CD4-positive, alpha-beta T cell (primary cell): Measurements from ENCODE around the gene RANBP9. TPM values are rescaled to one million over a fixed set of nuclear protein-coding genes. Genes with fewer than 3 reads are reported as not detected.
A peak's percentile ranks its signal among the peaks of the same experiment; 100 is the strongest.

Experiments
- ATAC-seq: fragments of 200-7000 bp; cut with Tn5 transposase; one replicate; pipeline ENCODE4 v1.10.0; 2022; ENCODE audit warnings: mild to moderate bottlenecking; ENCODE audit not compliant: poor library complexity
- CTCF ChIA-PET: fragments of 350-600 bp; sonication (Branson Sonifier 250); formaldehyde crosslinking; loops from one replicate; lab custom pipeline; 2021; ENCODE audit warnings: antibody characterized with exemption, inconsistent platforms; lab: Charles Lee
- POLR2A ChIA-PET: fragments of 350-600 bp; sonication (Branson Sonifier 250); formaldehyde crosslinking; loops from one replicate; lab custom pipeline; 2021; ENCODE audit warnings: antibody characterized with exemption, inconsistent platforms; lab: Charles Lee
- DNase-seq, 14 experiments: peaks; one replicate each; pipeline ENCODE4 v3.0.0-alpha.2; 2013 to 2020; ENCODE audit warnings: mixed read lengths in 2 of 14
- H3K27ac ChIP-seq, 2 donors: one replicate each; pipeline versions ENCODE4 v1.5.1 to v1.7.0; 2013; ENCODE audit warnings: low read length in 2 of 2, low read depth in 1 of 2, mild to moderate bottlenecking in 1 of 2
- H3K27me3 ChIP-seq, 2 experiments: 1 replicate in 1 of 2; 2 replicates in 1 of 2; pipeline versions ENCODE4 v1.6.1 to v1.7.0; 2013; ENCODE audit warnings: low read length in 2 of 2, control low read depth in 1 of 2, mild to moderate bottlenecking in 1 of 2, moderate library complexity in 1 of 2; ENCODE audit not compliant: insufficient read depth in 2 of 2, control insufficient read depth in 1 of 2
- H3K36me3 ChIP-seq: one replicate; pipeline ENCODE4 v1.6.1; 2013; ENCODE audit warnings: low read length, control low read depth; ENCODE audit not compliant: insufficient read depth
- H3K4me1 ChIP-seq: one replicate; pipeline ENCODE4 v1.6.1; 2013; ENCODE audit warnings: low read length, control low read depth; ENCODE audit not compliant: insufficient read depth
- H3K4me3 ChIP-seq: one replicate; pipeline ENCODE4 v1.5.1; 2013; ENCODE audit warnings: mild to moderate bottlenecking, low read length, moderate library complexity
- H3K9me3 ChIP-seq, 2 experiments: 1 replicate in 1 of 2; 2 replicates in 1 of 2; pipeline versions ENCODE4 v1.6.1 to v1.7.0; 2013; ENCODE audit warnings: low read length in 2 of 2, mild to moderate bottlenecking in 2 of 2, control low read depth in 1 of 2, moderate library complexity in 1 of 2; ENCODE audit not compliant: control insufficient read depth in 1 of 2, insufficient read depth in 1 of 2
- H3K27ac Mint-ChIP-seq: one replicate; pipeline ENCODE4 v1.8.0; 2020; ENCODE audit warnings: mixed read lengths
- H3K27me3 Mint-ChIP-seq: one replicate; pipeline ENCODE4 v1.8.0; 2021; ENCODE audit warnings: mixed read lengths
- H3K36me3 Mint-ChIP-seq: one replicate; pipeline ENCODE4 v1.8.0; 2021; ENCODE audit warnings: low read depth, mixed read lengths
- H3K4me1 Mint-ChIP-seq: one replicate; pipeline ENCODE4 v1.8.0; 2021; ENCODE audit warnings: low read depth, mixed read lengths
- H3K4me3 Mint-ChIP-seq: one replicate; pipeline ENCODE4 v1.8.0; 2020; ENCODE audit warnings: mild to moderate bottlenecking, mixed read lengths
- H3K9me3 Mint-ChIP-seq: one replicate; pipeline ENCODE4 v1.8.0; 2020; ENCODE audit warnings: mixed read lengths
- CTCF ChIP-seq: fragments of 200-600 bp; IDR thresholded peaks from one replicate; pipeline ENCODE4 v1.8.0; 2022; ENCODE audit warnings: antibody characterized with exemption, mild to moderate bottlenecking
- intact Hi-C, 2 experiments: fragments of 100-400 bp; cut with DNase I in 1 of 2; cut with micrococcal nuclease in 1 of 2; formaldehyde crosslinking; loops; one replicate each; pipeline versions ENCODE4 v1.15.1 to v1.9.0; 2023 to 2025; cut with DNase I, micrococcal nuclease
- total RNA-seq, 174 experiments: library from RNA in 2 of 174; stranded (reverse) in 2 of 174; gene quantifications; one replicate each; pipeline ENCODE4 v1.2.3 and lab custom pipeline; 2021 to 2026

RANBP9 gene
- total RNA-seq, 2 experiments from 2014 or later: 60.8 to 62.9 TPM

GRCh38 chr6:13615792-13616120 is 95.9 kb downstream of the RANBP9 start:
- H3K4me3 Mint-ChIP-seq: peak overlapping the region; percentile 94
- CTCF ChIA-PET: interaction anchor here (0.6 to 5.1 kb wide), 29 partner anchors 8 to 287 kb away, joined by 3 to 59 read pairs (median 5); partner anchors contain the start of genes MCUR1, RANBP9, SIRT5 and TBC1D7
- POLR2A ChIA-PET: interaction anchor here (0.7 to 4.6 kb wide), 33 partner anchors 8 to 306 kb away, joined by 3 to 129 read pairs (median 4); partner anchors contain the start of genes MCUR1, RANBP9, SIRT5 and TBC1D7
- intact Hi-C loops: loop anchor here (1.0 to 10.0 kb wide), 5 partner anchors 41 to 499 kb away; partner anchors contain the start of genes CD83 (in 1 of the 2), SIRT5 (in 1 of the 2) and TBC1D7 (in 1 of the 2)
- Histone ChIP-seq H3K4me3 (peak overlapping the region; percentile 80), H3K27me3 (no peaks in the 10 kb centered on the region), H3K36me3 (peaks cover 38% of the 10 kb centered on the region), H3K27ac (peak overlapping the region; percentile 75 to 85), H3K9me3 (no peaks in the 10 kb centered on the region), H3K4me1 (peaks cover 26% of the 10 kb centered on the region)
- H3K27me3 Mint-ChIP-seq: no peaks in the 10 kb centered on the region
- H3K36me3 Mint-ChIP-seq: peaks cover 56% of the 10 kb centered on the region
- no peaks in the 10 kb centered on the region for H3K9me3 Mint-ChIP-seq
- ATAC-seq: peak; percentile 12
- DNase-seq: peak in 12 of 14 experiments; percentile 14 to 63 (median 32)
- H3K4me1 Mint-ChIP-seq: peaks cover 50% of the 10 kb centered on the region
- TF ChIP-seq CTCF: no peak
- H3K27ac Mint-ChIP-seq: peak overlapping the region; percentile 93

- TF ChIP-seq CTCF: peak; percentile 85
- ChIA-PET CTCF (interaction anchor here (0.6 to 5.1 kb wide), 31 partner anchors 9 to 287 kb away, joined by 3 to 59 read pairs (median 5); partner anchors contain the start of genes MCUR1, RANBP9, SIRT5 and TBC1D7), POLR2A (interaction anchor here (0.7 to 4.6 kb wide), 36 partner anchors 9 to 1604 kb away, joined by 3 to 129 read pairs (median 4); partner anchors contain the start of genes MCUR1, RANBP9, SIRT5 and TBC1D7)
- Mint-ChIP-seq H3K36me3 (peaks cover 51% of the 10 kb centered on the region), H3K4me1 (peaks cover 50% of the 10 kb centered on the region), H3K4me3 (peak within 1 kb of the TSS; percentile 94), H3K9me3 (no peaks in the 10 kb centered on the region), H3K27ac (peak within 1 kb of the TSS; percentile 93), H3K27me3 (no peaks in the 10 kb centered on the region)
- intact Hi-C loops: loop anchor here (1.0 to 10.0 kb wide), 8 partner anchors 40 to 500 kb away; partner anchors contain the start of genes TBC1D7 (in 2 of the 2), CD83 (in 1 of the 2), MCUR1 (in 1 of the 2) and SIRT5 (in 1 of the 2)
- Histone ChIP-seq H3K9me3 (no peaks in the 10 kb centered on the region), H3K27me3 (no peaks in the 10 kb centered on the region), H3K36me3 (peaks cover 33% of the 10 kb centered on the region), H3K27ac (peak within 1 kb of the TSS; percentile 75 to 85), H3K4me1 (peaks cover 26% of the 10 kb centered on the region), H3K4me3 (peak within 1 kb of the TSS; percentile 80)
- DNase-seq (peak; percentile 97 to 99 (median 98)), ATAC-seq (peak; percentile 91)
Measured at GRCh38 chr6:13614926-13615791, 96.5 kb downstream of the RANBP9 start, which contains the start of gene NOL7. TSS of gene NOL7 (plus strand) at chr6:13615335. CDS start at chr6:13615359, 24 bp downstream.
